ENCODE results near the gene REG3A.

Gene REG3A

GRCh38 chr2:79159653-79160052 is at the start of gene REG3A:
REG3A (minus strand) TSS chr2:79159753; CDS start chr2:79159405, 348 bp downstream.
- no peak for DNase-seq (ENCODE audit: low read depth)

GRCh38 chr2:79200762-79201161 is 41.2 kb upstream of the REG3A start:
- no peak for DNase-seq (ENCODE audit: low read depth)

GRCh38 chr2:79191816-79192215 is 32.3 kb upstream of the REG3A start:
- DNase-seq (ENCODE audit: low read depth), result no peak

- no peak for DNase-seq (ENCODE audit: low read depth)
These were observed 31.5 kb upstream of the REG3A start for GRCh38 chr2:79191081-79191480.

- DNase-seq (ENCODE audit: low read depth), result no peak
These were observed 29.9 kb upstream of the REG3A start for GRCh38 chr2:79189465-79189864.

- DNase-seq (ENCODE audit: low read depth), result no peak
These were observed 22.1 kb upstream of the REG3A start for GRCh38 chr2:79181617-79182016.

GRCh38 chr2:79180092-79180491 is 20.5 kb upstream of the REG3A start:
- no peak for DNase-seq (ENCODE audit: low read depth)

GRCh38 chr2:79179036-79179435 is 19.5 kb upstream of the REG3A start:
- no peak for DNase-seq (ENCODE audit: low read depth)

- no peak for DNase-seq (ENCODE audit: low read depth)
These were observed 18.6 kb upstream of the REG3A start for GRCh38 chr2:79178076-79178674.

GRCh38 chr2:79171348-79171958 is 11.9 kb upstream of the REG3A start:
- DNase-seq (ENCODE audit: low read depth), result no peak

GRCh38 chr2:79162801-79163200 is 3.2 kb upstream of the REG3A start:
- no peak for DNase-seq (ENCODE audit: low read depth)

GRCh38 chr2:79162132-79162531 is 2.6 kb upstream of the REG3A start:
- DNase-seq (ENCODE audit: low read depth), result no peak

GRCh38 chr2:79159030-79159429 is 523 bp downstream of the REG3A start:
- DNase-seq (ENCODE audit: low read depth), result no peak

GRCh38 chr2:79155826-79156476 is 3.6 kb downstream of the REG3A start:
- no peak for DNase-seq (ENCODE audit: low read depth)

GRCh38 chr2:79139423-79139822 is 20.1 kb downstream of the REG3A start:
- no peak for DNase-seq (ENCODE audit: low read depth)

- no peak for DNase-seq (ENCODE audit: low read depth)
These were observed 21.2 kb downstream of the REG3A start for GRCh38 chr2:79138385-79138784.

- DNase-seq (ENCODE audit: low read depth), result no peak
These were observed 27.9 kb downstream of the REG3A start for GRCh38 chr2:79131687-79132086.

GRCh38 chr2:79129804-79130203 is 29.7 kb downstream of the REG3A start:
- no peak for DNase-seq (ENCODE audit: low read depth)

GRCh38 chr2:79129260-79129659 is 30.3 kb downstream of the REG3A start:
- no peak for DNase-seq (ENCODE audit: low read depth)

- DNase-seq (ENCODE audit: low read depth), result no peak
These were observed 31.1 kb downstream of the REG3A start for GRCh38 chr2:79128406-79128805.

GRCh38 chr2:79125721-79125985 is 33.9 kb downstream of the REG3A start:
- DNase-seq (ENCODE audit: low read depth), result no peak

GRCh38 chr2:79124907-79125720 is 34.4 kb downstream of the REG3A start:
- no peak for DNase-seq (ENCODE audit: low read depth)

GRCh38 chr2:79122676-79123075 is 36.9 kb downstream of the REG3A start:
- no peak for DNase-seq (ENCODE audit: low read depth)

All from amniotic epithelial cell (primary cell).